ENCODE results near the gene PAQR7.

GRCh38 chr1:25864434-25864833 lies 11.1 kb downstream of the PAQR7 start:
- TF ChIP-seq CTCF (IDR thresholded peaks at IDR 0.05) (no peak), POLR2A (IDR thresholded peaks at IDR 0.05) (no peak)
